ENCODE measurements around the gene TMTC2.
"Not testable (repeated sequence)": the region's sequence is repeated elsewhere in the genome, so short reads cannot be mapped to it uniquely, and the experiment has no call there.

TMTC2 gene

DNA sequence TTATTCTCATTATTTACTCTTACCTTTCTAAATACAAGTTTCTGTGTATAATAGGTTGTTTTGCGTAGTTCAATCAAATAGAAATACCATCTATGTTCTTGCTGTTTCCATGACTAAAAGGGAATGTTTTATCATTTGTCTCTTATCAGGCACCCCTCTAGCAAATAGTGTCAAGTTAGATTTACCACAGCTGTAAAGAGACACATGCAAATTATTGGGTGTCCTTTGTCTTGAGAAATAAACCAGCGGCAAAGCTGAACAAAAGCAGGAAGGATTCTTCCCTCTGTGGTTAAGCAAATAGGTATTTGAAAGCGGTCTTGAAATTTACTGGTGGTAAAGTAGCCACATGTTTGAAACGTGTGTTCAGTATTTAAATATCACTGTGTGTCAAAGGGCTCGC, 405.9 kb downstream of the TMTC2 start:
- no peak for DNase-seq

DNA sequence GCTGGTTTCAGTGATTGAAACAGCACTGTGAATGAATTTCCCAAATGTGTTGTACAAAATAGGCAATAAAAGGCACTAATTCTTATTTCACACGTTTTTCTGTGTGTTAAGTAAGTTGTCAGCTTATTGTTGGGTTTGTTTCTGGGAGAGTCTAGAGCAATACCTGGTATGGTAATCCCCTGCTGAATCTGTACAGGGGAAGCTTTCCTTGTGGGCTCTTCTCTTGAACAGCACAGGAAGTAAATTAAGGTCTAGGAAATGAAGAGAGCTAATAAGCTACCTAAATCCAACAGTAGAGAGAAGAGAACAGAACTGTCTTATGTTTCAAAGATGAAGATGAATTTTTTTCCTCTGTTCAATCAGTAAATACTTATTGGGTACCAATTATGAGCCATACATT, 406.7 kb downstream of the TMTC2 start:
- DNase-seq = no peak

DNA sequence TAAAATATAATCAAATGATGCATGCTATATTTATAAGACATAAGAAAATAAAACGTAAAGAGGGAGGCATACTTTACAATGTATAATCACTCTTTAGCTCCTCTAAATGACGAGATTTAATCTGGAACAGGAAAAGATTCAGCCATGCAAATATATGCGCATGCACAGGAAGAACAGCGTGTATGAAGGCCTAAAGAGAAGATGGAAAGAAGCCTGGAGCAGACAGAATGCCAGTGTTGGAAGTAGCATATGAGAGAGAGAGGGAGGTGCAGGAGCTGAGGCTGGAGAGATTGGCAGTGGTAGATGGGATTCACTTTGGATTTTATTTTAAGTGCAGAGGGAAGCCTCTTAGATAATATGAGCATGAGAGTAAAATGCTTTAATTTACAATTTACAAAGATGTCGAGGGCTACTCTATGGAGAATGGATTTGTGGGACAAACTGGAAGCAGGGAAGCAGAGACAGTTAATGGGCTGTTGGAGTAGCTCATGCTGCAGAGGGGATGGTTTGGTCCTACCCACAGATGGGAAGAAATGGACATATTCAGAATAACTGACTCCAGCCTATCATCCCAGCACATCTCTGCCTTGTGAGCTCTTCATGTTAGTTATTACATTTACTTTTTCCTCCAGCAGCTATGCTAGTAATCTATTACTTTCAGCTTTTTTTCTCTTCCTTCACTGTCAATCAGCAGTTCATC, 411.1 kb downstream of the TMTC2 start:
- DNase-seq = no peak

DNA sequence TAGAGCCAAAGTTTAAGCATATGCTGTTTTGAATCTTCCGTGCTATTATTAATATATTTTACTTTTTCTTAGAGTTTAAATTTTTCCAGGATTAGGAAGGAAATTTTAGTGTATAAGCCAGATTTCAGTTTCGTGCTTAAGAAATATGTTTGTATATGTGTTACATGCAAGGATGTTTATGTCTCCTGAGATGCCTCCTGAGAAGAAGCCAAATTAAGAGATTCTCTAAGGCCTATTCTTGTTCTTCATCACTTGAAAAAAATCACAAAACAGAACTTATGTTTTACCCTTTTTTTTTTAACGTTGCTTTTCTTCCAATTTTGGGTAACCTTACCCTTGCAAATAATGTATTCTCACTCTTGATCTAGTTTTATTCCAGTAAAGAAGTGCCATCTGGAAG, 412.7 kb downstream of the TMTC2 start:
- no peak for DNase-seq

DNA sequence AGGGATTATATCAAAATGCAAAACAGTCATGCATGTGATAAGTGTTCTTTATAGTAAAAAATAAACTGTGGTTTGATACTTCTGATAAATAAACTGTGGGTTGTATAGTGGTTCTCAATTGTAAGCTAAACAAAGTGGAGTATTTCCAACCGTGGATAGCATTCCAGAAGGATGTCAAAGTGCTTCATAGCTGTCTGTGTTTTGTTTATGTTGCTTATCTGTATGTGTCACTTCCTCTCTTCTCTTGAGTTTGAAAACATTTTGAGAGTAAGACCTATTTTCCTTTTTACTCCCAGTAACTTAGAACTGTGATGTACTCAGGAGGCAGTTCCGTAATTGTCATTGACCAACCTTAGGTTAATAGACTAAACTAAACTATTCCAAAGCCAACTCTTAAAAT, 415.8 kb downstream of the TMTC2 start:
- no peak for DNase-seq

DNA sequence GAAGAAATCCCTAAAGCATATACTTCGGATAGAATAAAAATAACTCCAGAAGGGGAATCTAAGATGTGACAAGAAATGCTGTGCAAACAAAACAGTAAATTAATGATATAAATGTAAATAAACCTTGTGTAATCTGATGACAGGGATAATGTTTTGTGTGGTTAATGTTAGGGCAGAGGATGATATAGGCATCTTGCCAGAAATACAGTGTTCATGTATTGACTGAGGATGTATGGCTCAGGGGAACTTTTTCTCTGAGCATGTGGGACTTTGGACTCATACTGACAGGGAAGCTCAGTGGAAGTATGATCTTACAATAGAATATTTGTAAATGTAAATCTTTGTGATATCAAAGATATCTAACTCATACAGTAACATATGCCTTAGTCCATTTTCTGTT, 420.2 kb downstream of the TMTC2 start:
- DNase-seq = no peak

DNA sequence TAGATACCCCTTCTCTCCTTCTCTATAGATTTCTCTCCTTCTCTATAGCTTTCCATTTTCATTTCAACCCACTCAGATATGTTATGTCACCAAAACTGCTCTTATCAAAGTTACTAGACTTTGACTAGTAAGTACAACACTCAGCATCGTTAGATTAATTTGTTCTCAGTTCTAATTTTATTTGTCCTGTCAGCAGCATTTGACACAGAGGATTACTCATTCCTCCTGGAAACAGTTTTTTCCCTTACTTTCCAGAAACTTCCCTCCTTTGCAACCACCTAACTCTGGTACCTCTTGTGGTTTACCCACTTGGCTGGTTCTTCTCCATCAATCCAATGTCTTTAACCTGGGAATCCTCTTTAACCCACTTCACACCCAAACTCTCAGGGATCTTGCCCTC, 423.7 kb downstream of the TMTC2 start:
- no peak for DNase-seq

DNA sequence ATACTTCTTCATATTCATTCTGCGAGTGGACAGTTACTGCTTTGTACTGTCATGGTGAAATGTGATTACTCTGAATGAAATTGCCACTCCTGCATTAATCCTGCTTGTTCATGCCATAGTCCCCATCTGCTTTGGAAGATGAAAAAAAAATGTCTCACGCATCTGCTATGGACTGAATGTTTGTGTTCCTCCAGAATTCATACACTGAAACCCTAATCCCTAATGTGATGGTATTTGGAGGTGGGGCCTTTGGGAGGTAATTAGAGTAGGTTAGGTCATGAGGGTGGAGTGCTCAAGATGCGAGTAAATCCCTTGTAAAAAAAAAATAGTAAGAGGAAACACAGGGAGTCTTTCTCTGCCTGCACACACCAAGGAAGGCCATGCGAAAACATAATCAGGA, 427.2 kb downstream of the TMTC2 start:
- DNase-seq = no peak

DNA sequence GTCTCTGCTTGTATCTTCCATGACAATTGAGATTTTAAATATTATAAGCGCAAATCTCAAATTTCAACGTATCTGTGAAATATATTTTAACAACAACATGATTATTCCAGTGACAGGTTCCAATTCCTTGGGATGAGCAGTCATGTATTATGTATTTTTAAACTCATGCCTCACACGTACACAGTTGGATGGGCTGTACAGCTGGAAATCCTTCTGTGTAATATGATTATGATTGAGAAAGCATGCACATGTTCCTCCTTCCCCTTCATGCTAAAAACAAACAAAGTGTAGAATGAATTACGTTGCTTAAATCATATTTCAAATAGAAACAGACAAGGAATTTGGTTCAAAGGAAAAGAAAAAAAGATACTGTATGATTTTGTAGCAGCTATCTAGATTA, 428.3 kb downstream of the TMTC2 start:
- DNase-seq = no peak

DNA sequence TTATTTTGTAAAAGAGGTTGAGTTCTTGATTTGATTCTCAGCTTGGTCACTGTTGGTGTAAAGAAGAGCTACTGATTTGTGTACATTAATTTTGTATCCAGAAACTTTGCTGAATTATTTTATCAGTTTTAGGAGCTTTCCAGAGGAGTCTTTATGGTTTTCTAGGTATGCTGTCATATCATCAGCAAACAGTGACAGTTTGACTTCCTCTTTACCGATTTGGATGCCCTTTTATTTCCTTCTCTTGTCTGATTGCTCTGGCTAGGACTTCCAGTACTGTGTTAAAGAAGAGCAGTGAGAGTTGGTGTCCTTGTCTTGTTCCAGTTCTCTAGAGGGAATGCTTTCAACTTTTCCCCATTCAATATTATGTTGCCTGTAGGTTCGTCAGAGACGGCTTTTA, 431.2 kb downstream of the TMTC2 start:
- not testable (repeated sequence) for DNase-seq

DNA sequence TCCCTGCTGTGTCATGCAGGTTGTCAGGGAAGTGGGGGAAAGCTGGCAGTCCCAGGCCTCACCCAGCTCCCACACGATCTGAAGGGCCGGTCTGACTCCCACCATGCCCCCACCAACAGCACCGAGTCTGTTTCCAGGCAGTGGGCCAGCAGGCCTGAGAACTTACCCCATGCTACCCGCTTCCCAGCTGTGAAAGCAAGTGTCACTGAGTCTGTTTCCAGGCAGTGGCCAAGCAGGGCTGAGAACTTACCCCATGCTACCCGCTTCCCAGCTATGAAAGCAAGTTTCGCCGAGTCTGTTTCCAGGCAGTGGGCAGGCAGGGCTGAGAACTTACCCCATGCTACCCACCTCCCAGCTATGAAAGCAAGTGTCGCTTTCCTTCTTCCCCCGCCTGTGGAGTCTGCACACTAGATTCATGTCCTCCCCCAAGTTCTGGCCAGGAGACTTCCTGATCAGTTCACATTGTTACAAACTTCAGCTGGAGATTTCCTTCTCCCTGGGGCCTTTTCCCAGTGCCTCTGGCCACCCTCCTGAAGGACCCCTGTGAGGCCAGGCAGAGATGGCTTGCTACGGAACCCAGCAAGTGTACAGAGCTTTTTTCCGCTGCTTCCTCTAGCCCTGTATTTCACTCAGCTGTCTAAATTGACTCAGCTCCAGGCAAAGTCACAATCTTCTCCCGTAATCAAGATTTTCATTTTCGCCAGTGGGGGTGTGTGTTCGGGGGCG, 435.4 kb downstream of the TMTC2 start:
- no peak for DNase-seq

DNA sequence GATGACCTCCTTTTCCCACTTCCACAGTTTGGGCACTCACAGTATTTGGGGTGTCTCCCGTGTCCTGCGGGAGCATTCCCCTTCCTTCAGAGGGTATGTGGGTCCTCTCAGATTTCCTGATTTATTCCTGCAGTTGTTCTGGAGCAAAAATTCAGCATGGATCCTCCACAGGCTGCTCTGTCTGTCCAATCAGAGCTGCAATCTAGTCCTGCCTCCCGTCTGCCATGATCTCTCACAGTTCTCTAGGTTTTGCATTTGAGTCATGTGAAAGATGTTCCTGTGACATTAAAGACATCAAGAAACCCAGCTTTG, 435.9 kb downstream of the TMTC2 start:
- no peak for DNase-seq

DNA sequence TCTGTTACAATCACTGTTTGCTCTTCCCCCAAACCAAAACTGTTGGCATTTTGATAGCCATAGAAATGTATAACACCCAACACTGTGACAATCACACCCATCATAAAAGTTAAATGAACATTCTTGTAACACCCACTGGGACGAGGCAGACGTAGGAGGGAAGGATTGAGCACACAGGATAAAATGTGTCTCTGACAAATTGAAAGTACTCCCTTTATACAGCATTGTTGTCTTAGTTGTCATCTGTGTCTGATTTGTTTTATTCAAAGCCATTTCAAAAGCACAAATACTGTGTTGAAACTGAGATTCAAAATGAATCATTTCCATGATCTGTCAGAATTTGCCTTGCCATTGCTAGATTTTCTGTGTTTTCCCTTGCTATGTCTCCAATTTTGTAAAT, 436.3 kb downstream of the TMTC2 start:
- DNase-seq = no peak

DNA sequence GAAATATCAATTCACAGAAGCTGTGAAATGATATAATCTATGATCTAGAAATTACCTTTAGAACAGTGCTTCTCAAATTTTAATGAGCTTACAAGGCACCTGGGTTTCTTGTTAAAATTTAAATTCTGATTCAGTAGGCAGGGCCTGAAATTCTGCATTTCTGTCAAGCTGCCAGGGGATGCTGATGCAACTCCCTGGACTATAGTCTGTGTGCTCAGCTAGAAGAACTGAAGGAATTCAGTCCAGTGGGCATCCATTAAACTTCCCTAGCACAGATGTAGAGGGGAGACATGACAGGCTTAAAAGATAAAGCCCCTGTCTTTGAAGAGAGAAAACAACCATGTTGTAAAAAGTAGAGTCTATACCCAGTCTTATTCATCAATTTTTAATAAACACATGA, 441.8 kb downstream of the TMTC2 start:
- DNase-seq = no peak

DNA sequence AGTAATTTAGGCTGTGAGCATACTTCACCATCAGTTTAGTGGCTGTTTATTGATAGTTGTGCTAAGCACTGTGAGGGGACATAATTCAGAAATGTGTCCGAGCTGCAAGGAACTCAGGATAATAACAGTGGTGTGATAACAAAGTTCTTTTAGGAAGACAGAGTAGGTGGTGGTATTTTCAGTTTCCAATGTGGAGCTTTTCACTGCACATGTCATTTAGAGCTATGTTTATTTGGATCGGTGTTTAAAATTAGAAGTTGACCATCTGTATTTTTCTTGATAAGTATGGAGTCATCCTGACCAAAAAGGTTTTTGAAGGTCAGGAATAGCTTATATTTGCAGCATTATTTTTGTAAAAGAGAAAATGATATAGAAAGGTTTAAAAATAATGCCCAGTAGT, 443.5 kb downstream of the TMTC2 start:
- no peak for DNase-seq

DNA sequence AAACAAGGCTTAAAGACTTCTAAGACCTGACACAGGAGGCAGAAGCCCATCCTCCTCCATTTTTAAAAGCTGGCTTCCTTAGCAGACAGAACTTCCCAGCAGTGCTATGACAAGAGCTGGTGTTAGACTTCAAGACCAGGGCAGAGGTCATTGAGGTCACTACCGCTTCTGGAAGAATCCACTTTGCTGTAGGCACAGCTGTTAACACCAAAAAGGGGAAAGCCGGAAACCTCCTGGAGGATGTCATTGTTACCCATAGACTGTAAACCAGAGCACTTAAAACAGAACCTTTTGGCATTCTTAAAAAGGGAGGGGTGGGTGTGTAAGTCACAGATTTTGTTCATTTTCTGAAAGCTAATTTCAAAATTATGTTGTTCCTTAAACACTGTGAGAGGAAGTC, 445.7 kb downstream of the TMTC2 start:
- DNase-seq = no peak

DNA sequence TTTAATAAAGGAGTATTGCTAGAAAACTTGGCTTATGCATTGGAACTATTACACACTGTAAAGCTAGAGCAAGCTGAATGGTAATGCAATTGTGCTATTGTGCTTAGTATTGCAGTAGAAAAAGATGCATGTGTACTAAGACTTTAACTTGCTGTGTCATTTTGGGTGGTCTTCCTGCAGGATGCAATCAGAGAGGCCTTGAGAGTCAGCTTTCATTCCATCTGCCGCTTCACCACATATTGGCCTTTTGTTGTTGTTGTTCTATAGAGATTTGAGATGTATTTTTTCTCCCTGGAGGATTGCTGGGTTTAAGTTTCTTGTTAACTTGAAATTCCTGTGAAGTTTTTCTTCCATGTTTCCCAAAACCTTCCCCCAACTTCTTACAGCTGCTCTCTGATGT, 449.7 kb downstream of the TMTC2 start:
- DNase-seq = no peak

DNA sequence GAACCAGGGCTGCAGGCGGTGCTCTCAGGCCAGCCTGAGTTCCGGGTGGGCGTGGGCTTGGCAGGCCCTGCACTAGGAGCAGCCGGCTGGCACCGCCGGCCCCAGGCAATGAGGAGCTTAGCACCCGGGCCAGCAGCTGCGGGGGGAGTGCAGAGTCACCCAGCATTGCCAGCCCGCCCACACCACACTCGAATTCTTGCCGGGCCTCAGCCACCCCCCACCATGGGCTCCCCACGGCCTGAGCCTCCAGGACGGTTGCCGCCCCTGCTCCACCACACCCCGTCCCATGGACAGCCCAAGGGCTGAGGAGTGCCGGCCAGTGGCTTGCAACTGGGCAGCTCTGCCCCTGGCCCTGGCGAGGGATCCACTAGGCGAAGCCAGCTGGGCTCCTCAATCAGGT, 453.4 kb downstream of the TMTC2 start:
- no peak for DNase-seq

DNA sequence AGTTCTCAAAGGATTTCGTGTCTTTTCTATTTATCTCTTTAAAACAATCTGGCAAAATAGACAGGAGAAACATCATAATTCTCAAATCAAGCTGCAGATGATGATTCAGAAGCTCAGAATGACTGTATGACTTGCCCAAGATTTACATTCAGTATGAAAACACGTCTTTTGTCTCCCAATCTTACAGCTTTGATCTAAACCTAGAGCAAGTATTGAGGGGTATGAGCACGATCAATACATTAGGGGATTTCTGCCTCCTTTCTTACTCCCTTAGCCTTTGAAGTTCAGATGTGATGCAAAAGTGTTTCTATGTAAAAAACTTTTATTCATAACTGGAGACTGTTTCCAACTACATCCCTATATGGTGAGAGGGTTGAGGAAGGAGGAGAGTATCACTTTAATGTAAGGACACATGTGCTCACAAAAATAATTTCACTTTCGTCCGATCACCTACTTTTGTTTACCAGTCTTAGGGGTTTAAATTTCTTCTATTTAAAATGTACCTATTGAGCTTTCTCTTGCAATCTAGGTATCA, 454.8 kb downstream of the TMTC2 start:
- no peak for DNase-seq

DNA sequence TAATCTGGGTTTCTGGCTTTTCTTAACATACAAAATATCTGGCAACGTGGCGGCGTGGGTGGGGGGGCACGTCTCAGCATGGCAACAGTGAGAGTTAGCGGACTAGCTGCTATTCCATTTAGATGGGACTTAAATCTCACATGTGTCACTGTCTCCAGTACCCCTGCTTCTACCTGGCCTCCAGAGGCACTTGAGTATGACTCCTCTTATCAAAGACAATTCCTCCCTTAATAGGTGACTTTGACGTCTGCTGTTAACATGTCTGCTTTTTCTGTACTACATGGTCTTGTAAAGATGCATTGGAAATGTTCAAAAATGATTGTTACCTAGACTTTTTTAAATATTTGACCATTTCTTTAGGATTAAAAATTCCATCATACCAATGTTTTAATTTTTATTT, 456.2 kb downstream of the TMTC2 start:
- no peak for DNase-seq

DNA sequence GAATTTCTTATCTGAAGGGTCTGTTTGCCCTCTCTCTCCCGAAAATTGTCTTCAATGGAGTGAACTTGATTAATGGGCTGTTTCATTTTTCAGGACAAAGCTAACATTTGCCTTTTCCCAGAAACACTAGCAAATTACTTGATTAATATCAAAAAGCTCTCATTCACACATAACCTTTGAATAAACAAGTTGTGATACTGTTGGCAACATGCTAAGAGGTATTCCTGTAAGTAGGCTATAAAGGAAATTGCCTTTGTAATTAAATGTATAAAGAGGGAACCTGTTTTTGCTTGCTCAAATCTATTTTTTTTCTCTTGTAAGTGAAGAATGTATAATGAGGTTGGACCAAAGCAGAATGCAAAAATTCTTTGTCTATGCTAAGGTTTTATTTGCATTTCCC, 457.2 kb downstream of the TMTC2 start:
- no peak for DNase-seq

DNA sequence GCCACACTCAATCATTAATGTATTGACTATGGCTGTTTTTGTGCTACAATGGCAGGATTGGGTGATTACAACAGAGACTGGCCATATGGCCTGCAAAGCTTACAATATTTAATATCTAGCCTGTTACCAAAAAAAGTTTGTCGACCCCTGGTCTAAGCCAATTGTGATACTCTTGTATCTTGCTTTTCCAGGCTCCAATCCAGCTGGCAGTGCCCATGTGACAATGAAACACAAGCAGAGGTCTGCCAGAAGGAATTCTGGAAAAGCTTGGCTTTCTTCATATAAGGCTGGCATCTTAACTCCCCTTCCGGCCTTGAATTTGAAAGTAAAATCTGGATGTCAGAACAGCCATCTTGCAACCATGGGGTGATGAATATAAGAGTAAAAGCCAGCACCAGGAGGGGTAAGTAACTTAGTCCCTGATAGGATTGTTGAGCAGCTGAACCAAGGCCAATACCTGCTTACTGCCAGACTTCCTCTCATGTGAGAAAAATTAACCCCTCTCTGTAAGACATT, 458.7 kb downstream of the TMTC2 start:
- DNase-seq = no peak

DNA sequence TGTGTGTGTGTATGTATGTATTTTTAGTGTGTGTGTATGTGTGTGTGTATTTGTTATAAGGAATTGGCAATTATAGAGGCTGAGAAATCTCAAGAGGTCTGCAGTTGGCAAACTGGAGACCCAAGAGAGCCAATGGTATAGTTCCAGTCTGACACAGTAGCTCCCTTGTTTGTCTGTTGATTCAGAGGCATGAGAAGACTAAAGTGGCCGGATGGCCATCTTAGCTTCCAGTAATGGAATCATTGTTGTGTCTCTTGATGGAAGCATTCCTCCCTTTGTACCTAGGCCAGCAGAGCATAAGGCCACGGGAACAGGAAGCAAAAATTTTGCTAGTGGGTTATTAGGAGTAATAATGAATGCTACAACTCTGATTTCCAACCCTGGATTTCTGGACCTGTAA, 460.6 kb downstream of the TMTC2 start:
- DNase-seq = no peak

DNA sequence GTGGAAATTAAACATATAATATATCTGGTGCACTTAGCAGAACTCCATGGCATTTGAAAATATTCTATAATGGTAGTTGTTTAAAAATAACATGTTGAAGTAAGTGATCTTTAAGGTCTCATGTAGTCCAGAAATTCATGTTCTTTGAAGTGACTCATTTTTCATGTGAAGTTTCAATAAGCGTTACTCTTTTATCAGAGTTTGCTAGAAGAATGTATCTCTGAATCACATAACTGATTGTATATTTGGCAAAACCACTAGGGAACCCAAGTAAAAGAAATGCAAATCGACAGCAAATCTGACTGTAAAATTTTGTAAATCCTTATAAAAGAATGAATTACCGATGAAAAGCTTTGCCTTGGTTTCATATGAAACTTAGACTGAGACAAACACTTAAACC, 463.3 kb downstream of the TMTC2 start:
- no peak for DNase-seq

Data from NCI-H1930 (cell line).